K562 (cell line): ENCODE data around the gene GPRC6A. TPM values are rescaled to one million over a fixed set of nuclear protein-coding genes. Genes with fewer than 3 reads are reported as not detected.
A peak's percentile ranks its signal among the peaks of the same experiment; 100 is the strongest.

Experiments used
- ADNP ChIP-seq: fragments of 200-800 bp; sonication (Bioruptor generic); IDR thresholded peaks from 2 replicates; pipeline ENCODE4 v1.6.1; 2016; ENCODE audit warnings: missing genetic modification characterization, missing compliant biosample characterization
- ATF4 ChIP-seq: fragments of 450-650 bp; formaldehyde crosslinking; IDR thresholded peaks from 2 replicates; pipeline ENCODE4 v1.4.0; 2022; ENCODE audit warnings: mild to moderate bottlenecking, moderate library complexity
- BRF2 ChIP-seq: IDR thresholded peaks from 3 replicates; pipeline ENCODE4 v1.6.1; 2011; ENCODE audit warnings: borderline replicate concordance, mild to moderate bottlenecking; ENCODE audit not compliant: insufficient read length, insufficient read depth
- CHD4 ChIP-seq: fragments of 200-600 bp; sonication (generic); IDR thresholded peaks from 3 replicates; pipeline ENCODE4 v1.6.1; 2012; ENCODE audit warnings: low read depth, mild to moderate bottlenecking, mixed read lengths, low read length, inconsistent platforms; ENCODE audit not compliant: insufficient read depth, insufficient replicate concordance, poor library complexity, severe bottlenecking
- DPF2 ChIP-seq: fragments of 450-650 bp; IDR thresholded peaks from 2 replicates; pipeline ENCODE4 v1.6.1; 2016
- HMG20B ChIP-seq: fragments of 250-450 bp; sonication (Bioruptor Pico); IDR thresholded peaks from 2 replicates; pipeline ENCODE4 v1.5.0; 2021; ENCODE audit warnings: mild to moderate bottlenecking
- MCM2 ChIP-seq: fragments of 450-650 bp; IDR thresholded peaks from 2 replicates; pipeline ENCODE4 v1.6.1; 2017; ENCODE audit warnings: low read depth, mild to moderate bottlenecking
- MNT ChIP-seq, 2 experiments: fragments of 450-650 bp; conservative IDR thresholded peaks; 2 replicates each; pipeline ENCODE4 v1.6.1; 2017; ENCODE audit warnings: mild to moderate bottlenecking in 2 of 2, moderate library complexity in 2 of 2
- NCOR1 ChIP-seq: fragments of 450-650 bp; IDR thresholded peaks from 2 replicates; pipeline ENCODE4 v1.6.1; 2016; ENCODE audit warnings: mild to moderate bottlenecking, moderate library complexity
- PKNOX1 ChIP-seq: fragments of 450-650 bp; IDR thresholded peaks from 2 replicates; pipeline ENCODE4 v1.6.1; 2016
- RBFOX2 ChIP-seq: fragments of 200-400 bp; formaldehyde crosslinking; IDR thresholded peaks from 2 replicates; pipeline ENCODE4 v1.6.1; 2017; ENCODE audit warnings: low read depth, mild to moderate bottlenecking, low read length, moderate library complexity
- SETDB1 ChIP-seq: IDR thresholded peaks from one replicate; pipeline ENCODE4 v1.6.1; 2012; ENCODE audit warnings: low read length, control low read depth, inconsistent platforms
- SLC30A9 ChIP-seq: fragments of 250-450 bp; sonication (Bioruptor Pico); IDR thresholded peaks from 2 replicates; pipeline ENCODE4 v1.8.0; 2022; ENCODE audit warnings: mild to moderate bottlenecking, moderate library complexity
- SNRNP70 ChIP-seq: fragments of 200-400 bp; formaldehyde crosslinking; optimal IDR thresholded peaks from 2 replicates; pipeline ENCODE3; 2017; ENCODE audit warnings: low read depth, low read length
- TAL1 ChIP-seq: fragments of 450-650 bp; IDR thresholded peaks from 2 replicates; pipeline ENCODE4 v1.6.1; 2016; ENCODE audit warnings: mild to moderate bottlenecking
- TFAM ChIP-seq: fragments of 250-450 bp; sonication (Bioruptor Pico); conservative IDR thresholded peaks from 2 replicates; pipeline ENCODE4 v1.5.0; 2021; ENCODE audit warnings: mild to moderate bottlenecking, moderate library complexity
- USF2 ChIP-seq: sonication (generic); formaldehyde crosslinking; IDR thresholded peaks from 2 replicates; pipeline ENCODE4 v1.5.0; 2020; ENCODE audit warnings: missing genetic modification reagents
- ZMIZ1 ChIP-seq, 2 experiments: fragments of 150-350 bp in 1 of 2; IDR thresholded peaks; 2 replicates each; pipeline ENCODE4 v1.6.1; 2012 to 2016; ENCODE audit warnings: low read depth in 2 of 2, low read length in 2 of 2, mild to moderate bottlenecking in 1 of 2, moderate library complexity in 1 of 2
- ZNF431 ChIP-seq: sonication (generic); formaldehyde crosslinking; IDR thresholded peaks from 2 replicates; pipeline ENCODE4 v1.8.0; 2022; ENCODE audit warnings: mild to moderate bottlenecking, missing genetic modification reagents
- ZNF75A ChIP-seq: fragments of 450-650 bp; formaldehyde crosslinking; IDR thresholded peaks from 2 replicates; pipeline ENCODE4 v1.4.0; 2020; ENCODE audit warnings: mild to moderate bottlenecking
- ZZZ3 ChIP-seq: fragments of 450-650 bp; IDR thresholded peaks from 2 replicates; pipeline ENCODE4 v1.6.1; 2016; ENCODE audit warnings: antibody characterized with exemption, mild to moderate bottlenecking, moderate library complexity
- polyA plus RNA-seq, 8 experiments: library from polyadenylated mRNA; depleted of rRNA in 4 of 8; stranded (reverse) in 5 of 8; unstranded in 3 of 8; fragments of >200 nt; fragmentation: Nextera tagmentation in 2 of 8; fragmentation: Illumina TruSeq in 1 of 8; extraction: Ambion mirVana in 2 of 8; extraction: Trizol in 1 of 8; gene quantifications; 2 replicates each; pipeline versions ENCODE4 v1.2.1 to v1.2.3, GENCODE V29; 2011 to 2014; ENCODE audit warnings: inconsistent platforms in 1 of 8, missing spikeins in 1 of 8
- total RNA-seq, 7 experiments: library from RNA; depleted of rRNA in 6 of 7; stranded (reverse); fragments of >200 nt in 6 of 7; fragmentation: Illumina TruSeq in 2 of 7; extraction: Trizol in 2 of 7; gene quantifications; 2 replicates each; pipeline versions ENCODE4 v1.2.1 to v1.2.3, GENCODE V29; 2011 to 2021; ENCODE audit warnings: low replicate concordance in 1 of 7

Gene GPRC6A
- total and polyA plus RNA-seq, 9 of the 15 experiments (the other 6 are each of a cell fraction or from before 2014, with no cell fraction given), result 0.03 TPM; not detected in 7

GRCh38 chr6:116761779-116762178, 67.1 kb downstream of the GPRC6A start (continued):
- TF ChIP-seq PKNOX1 (peak; percentile 63), TFAM (CRISPR knock-in tag) (no peak), MNT (conservative IDR thresholded peaks at IDR 0.05) (no peak), SNRNP70 (no peak), ZNF431 (no peak), USF2 (CRISPR knock-in tag) (no peak), ADNP (tag) (no peak), RBFOX2 (no peak), NCOR1 (0 out of 2 replicates have a peak, but pooled peaks have one; percentile 19), CHD4 (no peak), HMG20B (CRISPR knock-in tag) (no peak), BRF2 (no peak), ZMIZ1 (IDR thresholded peaks at IDR 0.05; ENCODE audit: low read depth in 2 of 2, low read length in 2 of 2) (no peak), SETDB1 (no peak), MCM2 (no peak), ATF4 (CRISPR knock-in tag) (no peak), DPF2 (0 out of 2 replicates have a peak, but pooled peaks have one; percentile 29), ZZZ3 (no peak), SLC30A9 (CRISPR knock-in tag) (no peak), ZNF75A (no peak), TAL1 (peak; percentile 25; the same call in 1 of the 2 replicates)
